Naive B cell (primary cell): ENCODE measurements around the gene CD164. TPM values are rescaled to one million over a fixed set of nuclear protein-coding genes. Genes with fewer than 3 reads are reported as not detected.

Experiments
- ATAC-seq, 2 donors: fragments of 150-1000 bp; cut with Tn5 transposase; 2 replicates each; pipeline ENCODE4 v1.10.0; 2021; ENCODE audit warnings: low read depth in 2 of 2, mild to moderate bottlenecking in 2 of 2, moderate library complexity in 2 of 2
- DNase-seq: peaks from one replicate; pipeline ENCODE4 v3.0.0; 2022
- H3K27ac Mint-ChIP-seq, 6 donors: one replicate each; pipeline ENCODE4 v1.8.0; 2020 to 2022; ENCODE audit warnings: mild to moderate bottlenecking in 6 of 6, mixed read lengths in 6 of 6, moderate library complexity in 5 of 6, inconsistent platforms in 2 of 6
- H3K27me3 Mint-ChIP-seq, 3 donors: one replicate each; pipeline ENCODE4 v1.8.0; 2021 to 2022; ENCODE audit warnings: mixed read lengths in 3 of 3, mild to moderate bottlenecking in 1 of 3
- H3K36me3 Mint-ChIP-seq, 2 donors: one replicate each; pipeline ENCODE4 v1.8.0; 2020 to 2022; ENCODE audit warnings: mixed read lengths in 2 of 2, inconsistent platforms in 1 of 2, mild to moderate bottlenecking in 1 of 2
- H3K4me1 Mint-ChIP-seq, 3 donors: one replicate each; pipeline ENCODE4 v1.8.0; 2020 to 2022; ENCODE audit warnings: mixed read lengths in 3 of 3, inconsistent platforms in 1 of 3, mild to moderate bottlenecking in 1 of 3, moderate library complexity in 1 of 3
- H3K4me3 Mint-ChIP-seq, 8 donors: one replicate each; pipeline ENCODE4 v1.8.0; 2020 to 2022; ENCODE audit warnings: mild to moderate bottlenecking in 8 of 8, mixed read lengths in 8 of 8, moderate library complexity in 8 of 8, inconsistent platforms in 2 of 8
- H3K9me3 Mint-ChIP-seq, 7 donors: one replicate each; pipeline ENCODE4 v1.8.0; 2020 to 2022; ENCODE audit warnings: mixed read lengths in 7 of 7, mild to moderate bottlenecking in 5 of 7, inconsistent platforms in 2 of 7, moderate library complexity in 1 of 7
- polyA plus RNA-seq, 6 donors: library from polyadenylated mRNA; unstranded; fragments of 300-500 nt; fragmentation: Illumina TruSeq; gene quantifications; one replicate each; pipeline ENCODE4 v1.2.3, GENCODE V29; 2021; ENCODE audit warnings: low read depth in 6 of 6

CD164 gene
- polyA plus RNA-seq, 6 donors from 2014 or later = 215 to 341 (median 245) TPM

DNA sequence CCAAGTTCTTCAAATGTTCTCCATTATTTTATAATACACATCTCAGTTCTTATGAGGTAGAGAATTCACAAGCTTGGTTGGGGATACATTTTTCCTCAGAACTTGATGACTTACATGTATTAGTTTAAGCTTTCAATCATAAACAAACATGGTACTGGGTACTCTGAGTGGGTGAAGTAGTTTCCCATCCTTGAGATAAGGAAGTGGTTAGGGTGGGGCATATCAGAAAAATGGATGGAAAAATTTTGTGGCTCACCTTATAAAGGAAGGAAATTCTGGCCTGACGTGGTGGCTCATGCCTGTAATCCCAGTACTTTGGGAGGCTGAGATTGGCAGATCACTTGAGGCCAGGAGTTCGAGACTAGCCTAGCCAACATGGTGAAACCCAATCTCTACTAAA is 52.0 kb downstream of the CD164 start:
- Mint-ChIP-seq H3K4me3 (no peak overlapping the region), H3K4me1 (peaks cover 0 to 2% (median 0%) of the 10 kb centered on the region in 3 donors), H3K36me3 (no peaks in the 10 kb centered on the region)

DNA sequence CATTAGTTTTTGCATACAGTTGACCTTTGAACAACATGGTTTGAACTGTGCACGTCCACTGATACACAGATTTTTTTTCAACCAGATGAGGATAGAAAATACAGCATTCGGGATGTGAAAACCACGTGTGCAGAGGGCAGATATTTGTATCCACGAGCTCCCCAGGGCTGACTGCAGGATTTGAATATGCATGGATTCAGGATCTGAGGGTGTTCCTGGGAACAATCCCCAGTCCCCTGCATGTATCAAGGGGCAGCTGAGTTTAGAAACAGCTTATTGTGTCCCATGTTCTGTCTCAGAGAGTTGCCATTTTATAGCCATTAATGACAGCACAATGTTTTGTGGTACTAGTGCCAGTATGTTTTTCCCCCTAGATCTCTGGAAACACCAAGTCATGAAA is 53.6 kb downstream of the CD164 start:
- no peak overlapping the region for H3K4me3 Mint-ChIP-seq
- DNase-seq (no peak), ATAC-seq (no peak)
- H3K4me1 Mint-ChIP-seq = peaks cover 0 to 2% (median 0%) of the 10 kb centered on the region in 3 donors
- no peaks in the 10 kb centered on the region for H3K36me3 Mint-ChIP-seq
- H3K27ac Mint-ChIP-seq = no peak overlapping the region
- no peaks in the 10 kb centered on the region for H3K27me3 Mint-ChIP-seq
- H3K9me3 Mint-ChIP-seq = no peaks in the 10 kb centered on the region

More for the DNA sequence above, 52.0 kb downstream of the CD164 start:
- DNase-seq = no peak
- H3K27me3 Mint-ChIP-seq = no peaks in the 10 kb centered on the region
- H3K27ac Mint-ChIP-seq = no peak overlapping the region
- no peaks in the 10 kb centered on the region for H3K9me3 Mint-ChIP-seq
- ATAC-seq = no peak

DNA sequence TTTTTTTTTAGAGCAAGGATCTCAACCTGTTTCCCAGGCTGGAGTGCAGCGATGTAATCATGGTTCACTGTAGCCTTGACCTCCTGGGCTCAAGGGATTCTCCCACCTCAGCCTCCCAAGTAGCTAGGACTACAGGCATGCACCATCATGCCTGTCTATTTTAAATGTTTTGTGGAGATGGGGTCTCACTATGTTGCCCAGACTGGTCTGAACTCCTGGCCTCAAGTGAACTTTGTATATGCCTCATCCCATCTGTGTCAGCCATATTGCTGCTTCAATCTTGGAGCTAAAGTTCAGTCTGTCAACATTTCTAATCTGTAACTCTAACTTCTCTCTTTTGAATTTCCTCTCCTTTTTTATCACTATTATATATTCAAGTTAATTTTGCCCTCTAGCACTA is 54.3 kb downstream of the CD164 start:
- no peak for ATAC-seq
- Mint-ChIP-seq H3K4me3 (no peak overlapping the region), H3K36me3 (no peaks in the 10 kb centered on the region), H3K27me3 (no peaks in the 10 kb centered on the region), H3K27ac (no peak overlapping the region), H3K4me1 (peaks cover 2 to 5% (median 4%) of the 10 kb centered on the region in 3 donors), H3K9me3 (peaks cover 0 to under 1% (median 0%) of the 10 kb centered on the region in 7 donors)
- DNase-seq = no peak

DNA sequence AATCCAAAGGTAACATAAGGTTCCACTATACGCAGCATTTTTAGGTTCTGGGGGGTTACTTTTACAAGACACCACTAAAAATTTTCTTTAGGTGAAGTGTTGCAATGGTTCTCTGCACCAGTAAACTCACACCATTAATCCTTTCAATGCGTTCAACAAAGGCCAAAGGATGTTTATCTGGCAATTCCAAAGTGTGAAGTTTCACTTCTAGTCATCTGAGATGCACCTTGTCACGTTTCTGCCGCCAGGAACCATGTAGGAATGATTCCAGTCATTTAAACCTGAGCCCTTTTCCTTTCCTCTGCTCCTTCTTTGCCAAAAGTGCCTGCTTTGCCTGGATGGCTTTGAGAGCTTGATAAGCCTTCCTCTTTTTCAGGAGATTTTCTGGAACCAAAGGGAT is 54.8 kb downstream of the CD164 start:
- no peaks in the 10 kb centered on the region for H3K36me3 Mint-ChIP-seq
- no peak overlapping the region for H3K4me3 Mint-ChIP-seq
- peaks cover under 1 to 9% (median 8%) of the 10 kb centered on the region in 3 donors for H3K4me1 Mint-ChIP-seq
- no peak for DNase-seq
- H3K27me3 Mint-ChIP-seq = no peaks in the 10 kb centered on the region
- no peak overlapping the region for H3K27ac Mint-ChIP-seq
- H3K9me3 Mint-ChIP-seq = peaks cover 0 to 3% (median 0%) of the 10 kb centered on the region in 7 donors
- ATAC-seq = no peak

DNA sequence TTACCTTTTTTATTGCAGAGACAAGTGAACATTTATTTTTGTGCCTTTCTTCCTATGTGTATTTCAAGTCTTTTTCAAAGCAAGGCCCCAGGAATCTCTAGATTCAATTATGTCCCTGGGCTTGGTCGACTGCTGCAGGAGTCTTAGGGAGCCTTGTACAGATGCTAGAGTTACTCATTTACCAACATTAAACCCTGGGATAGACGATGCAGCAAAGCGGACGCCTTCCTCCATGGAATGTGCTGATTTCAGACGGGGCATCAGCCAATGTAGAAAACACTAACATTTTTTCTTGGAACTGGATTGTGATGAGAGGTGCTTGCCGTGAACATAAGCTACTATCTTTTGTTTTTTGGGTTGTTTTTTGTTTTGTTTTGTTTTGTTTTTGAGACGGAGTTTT is 55.9 kb downstream of the CD164 start:
- H3K27ac Mint-ChIP-seq = no peak overlapping the region
- no peaks in the 10 kb centered on the region for H3K27me3 Mint-ChIP-seq
- ATAC-seq = no peak
- H3K36me3 Mint-ChIP-seq = no peaks in the 10 kb centered on the region
- no peak overlapping the region for H3K4me3 Mint-ChIP-seq
- peaks cover 0 to 3% (median 0%) of the 10 kb centered on the region in 7 donors for H3K9me3 Mint-ChIP-seq
- no peak for DNase-seq
- H3K4me1 Mint-ChIP-seq = peaks cover 3 to 19% (median 11%) of the 10 kb centered on the region in 3 donors

DNA sequence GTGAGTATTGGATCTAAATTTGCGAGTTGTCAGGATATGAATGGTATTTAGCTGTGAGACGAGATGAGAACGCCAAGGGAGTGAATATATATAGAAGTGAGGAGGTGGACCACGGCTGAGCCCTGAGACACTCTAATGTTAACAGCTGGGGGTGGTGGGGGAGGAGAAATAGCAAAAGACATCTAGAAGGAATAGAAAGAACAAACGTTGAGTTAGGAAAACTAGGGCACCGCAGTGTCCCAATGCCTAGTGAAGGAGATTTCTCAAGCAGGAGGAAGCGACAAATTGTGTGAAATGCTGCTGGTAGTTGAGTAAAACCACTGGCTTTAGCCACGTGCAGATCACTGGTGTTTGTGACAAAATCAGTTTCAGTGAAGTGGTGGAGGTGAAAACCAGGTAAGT is 56.9 kb downstream of the CD164 start:
- no peak for ATAC-seq
- H3K4me1 Mint-ChIP-seq = peaks cover 3 to 24% (median 11%) of the 10 kb centered on the region in 3 donors
- no peaks in the 10 kb centered on the region for H3K27me3 Mint-ChIP-seq
- H3K36me3 Mint-ChIP-seq = no peaks in the 10 kb centered on the region
- DNase-seq = no peak
- H3K27ac Mint-ChIP-seq = no peak overlapping the region
- H3K9me3 Mint-ChIP-seq = peaks cover 0 to 3% (median 0%) of the 10 kb centered on the region in 7 donors
- H3K4me3 Mint-ChIP-seq = no peak overlapping the region

DNA sequence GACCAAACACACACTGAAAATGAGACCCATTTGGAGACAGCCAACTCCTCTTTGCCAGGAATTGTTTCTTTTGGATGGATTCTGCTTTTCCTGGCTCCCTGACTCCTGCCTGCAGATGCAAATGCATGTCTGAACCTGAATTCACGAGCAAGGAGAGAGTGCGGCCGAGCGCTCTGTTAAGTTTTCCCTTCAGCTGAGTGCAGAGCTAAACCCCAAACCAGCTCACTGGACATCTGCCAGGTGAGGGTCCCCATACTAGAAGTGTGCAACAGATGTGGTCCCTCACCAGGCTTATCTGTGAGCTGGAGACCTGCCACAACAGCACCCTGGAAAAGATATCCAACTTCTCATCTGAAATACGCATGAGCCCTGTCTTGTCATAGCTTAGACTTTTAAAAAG is 59.0 kb downstream of the CD164 start:
- H3K36me3 Mint-ChIP-seq = no peaks in the 10 kb centered on the region
- ATAC-seq = no peak
- DNase-seq = no peak
- no peak overlapping the region for H3K27ac Mint-ChIP-seq
- H3K9me3 Mint-ChIP-seq = peaks cover 0 to 3% (median 0%) of the 10 kb centered on the region in 7 donors
- peak overlapping the region in 3 of 8 donors; percentile 3 to 7 (median 7) for H3K4me3 Mint-ChIP-seq
- H3K4me1 Mint-ChIP-seq = peaks cover 5 to 31% (median 15%) of the 10 kb centered on the region in 3 donors
- no peaks in the 10 kb centered on the region for H3K27me3 Mint-ChIP-seq

DNA sequence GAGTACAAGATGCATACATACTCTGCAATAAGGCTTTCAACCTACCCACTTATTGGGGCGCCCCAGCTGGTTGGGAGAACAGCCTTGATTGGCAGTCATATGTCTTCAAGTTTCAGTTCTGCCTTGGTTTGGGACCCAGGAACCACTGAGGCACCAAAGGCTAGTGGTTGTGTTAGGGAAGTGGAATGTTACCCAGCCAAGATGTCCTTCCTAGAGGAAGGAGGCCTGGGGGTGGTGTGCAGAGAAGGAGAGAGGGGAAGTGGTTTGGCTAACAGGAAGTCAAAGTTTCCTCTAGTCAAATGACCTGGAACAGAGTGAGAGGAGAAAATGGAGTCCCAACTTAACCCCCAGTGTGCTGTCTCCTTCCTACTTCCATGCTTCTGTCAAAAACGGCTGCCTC is 59.4 kb downstream of the CD164 start:
- Mint-ChIP-seq H3K9me3 (peaks cover 0 to 3% (median 0%) of the 10 kb centered on the region in 7 donors), H3K4me3 (peak overlapping the region in 6 of 8 donors; percentile 7 to 43 (median 36)), H3K27ac (peak overlapping the region in 2 of 6 donors; percentile 12 to 66), H3K4me1 (peaks cover 6 to 31% (median 15%) of the 10 kb centered on the region in 3 donors), H3K36me3 (no peaks in the 10 kb centered on the region), H3K27me3 (no peaks in the 10 kb centered on the region)
- DNase-seq = peak; percentile 15
- ATAC-seq = peak; percentile 64 to 79

DNA sequence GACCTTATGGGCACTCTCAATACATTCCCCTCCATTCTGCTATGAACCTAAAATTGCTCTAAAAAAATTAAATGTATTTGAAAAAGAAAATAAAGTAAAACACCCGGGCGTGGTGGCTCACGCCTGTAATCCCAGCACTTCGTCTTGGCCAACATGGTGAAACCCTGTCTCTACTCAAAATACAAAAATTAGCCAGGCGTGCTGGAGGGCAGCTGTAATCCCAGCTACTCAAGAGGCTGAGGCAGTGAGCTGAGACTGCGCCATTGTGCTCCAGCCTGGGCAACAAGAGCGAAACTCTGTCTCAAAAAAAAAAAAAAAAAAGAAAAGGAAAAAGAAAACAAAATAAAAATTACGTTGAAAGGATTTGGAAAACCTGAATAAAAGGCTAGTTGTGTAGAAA is 60.5 kb downstream of the CD164 start:
- H3K4me3 Mint-ChIP-seq = no peak overlapping the region
- H3K9me3 Mint-ChIP-seq = peaks cover 0 to 3% (median 0%) of the 10 kb centered on the region in 7 donors
- no peak for ATAC-seq
- peak overlapping the region in 1 of 6 donors; percentile 16 for H3K27ac Mint-ChIP-seq
- peaks cover 7 to 31% (median 15%) of the 10 kb centered on the region in 3 donors for H3K4me1 Mint-ChIP-seq
- no peak for DNase-seq
- H3K36me3 Mint-ChIP-seq = no peaks in the 10 kb centered on the region
- no peaks in the 10 kb centered on the region for H3K27me3 Mint-ChIP-seq

DNA sequence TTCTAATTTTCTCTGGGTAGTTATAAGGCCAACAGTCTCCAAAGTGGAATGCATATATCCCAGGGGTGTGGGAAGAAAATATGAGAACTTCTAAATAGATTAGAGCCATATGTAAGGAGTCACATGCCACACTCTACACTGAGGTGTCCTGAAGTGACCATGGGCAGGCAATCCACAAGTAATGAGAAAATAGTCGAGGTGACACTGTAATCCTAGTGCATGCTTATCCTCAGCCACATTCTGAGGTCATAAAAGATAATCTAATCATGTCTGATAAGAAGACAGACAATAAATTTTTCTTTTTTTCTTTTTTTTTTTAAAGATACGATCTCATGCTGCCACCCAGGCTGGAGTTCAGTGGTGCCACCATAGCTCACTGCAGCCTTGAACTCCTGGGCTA is 62.2 kb downstream of the CD164 start:
- no peak overlapping the region for H3K4me3 Mint-ChIP-seq
- H3K4me1 Mint-ChIP-seq = peaks cover 7 to 31% (median 15%) of the 10 kb centered on the region in 3 donors
- ATAC-seq (no peak), DNase-seq (no peak)
- H3K27me3 Mint-ChIP-seq = no peaks in the 10 kb centered on the region
- peaks cover 0 to 3% (median 0%) of the 10 kb centered on the region in 7 donors for H3K9me3 Mint-ChIP-seq
- peak overlapping the region in 1 of 6 donors; percentile 83 for H3K27ac Mint-ChIP-seq
- H3K36me3 Mint-ChIP-seq = no peaks in the 10 kb centered on the region

DNA sequence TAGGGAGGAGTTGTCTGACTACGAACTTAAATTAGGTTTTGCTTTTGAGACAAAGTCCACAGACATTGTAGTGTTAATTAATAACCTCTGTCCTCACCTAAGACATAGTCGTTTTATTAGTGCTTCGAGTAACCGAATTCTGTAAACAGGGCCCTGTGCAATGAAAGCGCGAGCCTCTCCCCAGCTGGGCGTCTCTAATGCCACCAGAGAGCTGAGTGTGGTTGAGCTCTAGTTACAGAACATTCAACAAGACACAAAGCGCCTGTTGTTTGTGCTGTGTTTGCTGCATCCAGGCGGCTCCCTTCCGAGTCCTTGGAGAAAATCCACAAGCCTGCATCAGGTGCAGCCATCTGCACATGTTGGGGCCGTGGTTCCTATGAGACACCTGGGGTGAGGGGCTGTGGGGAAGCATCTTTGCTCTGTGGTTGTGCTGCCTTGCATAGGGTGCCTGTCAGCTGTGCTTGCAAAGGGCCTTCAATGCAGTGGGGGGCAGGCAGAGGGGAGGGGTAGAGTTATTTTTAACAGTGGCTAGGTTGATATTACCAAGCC is 63.9 kb downstream of the CD164 start:
- H3K4me1 Mint-ChIP-seq = peaks cover 7 to 31% (median 15%) of the 10 kb centered on the region in 3 donors
- ATAC-seq = no peak
- no peaks in the 10 kb centered on the region for H3K36me3 Mint-ChIP-seq
- no peak overlapping the region for H3K4me3 Mint-ChIP-seq
- DNase-seq = no peak
- peaks cover 0 to 3% (median 0%) of the 10 kb centered on the region in 7 donors for H3K9me3 Mint-ChIP-seq
- no peak overlapping the region for H3K27ac Mint-ChIP-seq
- H3K27me3 Mint-ChIP-seq = no peaks in the 10 kb centered on the region

DNA sequence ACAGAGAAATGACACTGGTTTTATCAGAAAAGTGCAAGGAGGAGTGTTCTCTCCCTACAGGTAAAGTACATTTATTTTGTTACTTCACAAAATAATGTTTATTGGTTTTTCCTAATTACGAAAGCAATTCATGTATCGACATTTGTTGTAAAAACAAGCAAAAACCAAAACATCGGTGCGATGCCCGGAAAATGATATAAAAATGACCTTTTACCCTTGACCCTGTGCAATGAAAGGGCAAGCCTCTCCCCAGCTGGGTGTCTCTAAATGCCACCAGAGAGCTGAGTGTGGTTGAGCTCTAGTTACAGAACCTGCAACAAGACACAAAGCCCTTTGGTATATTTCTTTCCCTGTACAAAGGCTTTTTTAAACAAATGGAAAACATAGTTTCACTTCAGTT is 65.4 kb downstream of the CD164 start:
- H3K27ac Mint-ChIP-seq = no peak overlapping the region
- no peak overlapping the region for H3K4me3 Mint-ChIP-seq
- ATAC-seq (no peak), DNase-seq (no peak)
- no peaks in the 10 kb centered on the region for H3K9me3 Mint-ChIP-seq
- no peaks in the 10 kb centered on the region for H3K27me3 Mint-ChIP-seq
- H3K36me3 Mint-ChIP-seq = no peaks in the 10 kb centered on the region
- peaks cover 4 to 16% (median 7%) of the 10 kb centered on the region in 3 donors for H3K4me1 Mint-ChIP-seq
